ENCODE measurements around the gene JARID2. TPM values are rescaled to one million over a fixed set of nuclear protein-coding genes. Genes with fewer than 3 reads are reported as not detected.
A peak's percentile ranks its signal among the peaks of the same experiment; 100 is the strongest.

JARID2 gene
- total and polyA plus RNA-seq, 10 of the 15 experiments (the other 5 are each of a cell fraction or from before 2014, with no cell fraction given), result 4.2 to 21.6 (median 11.7) TPM

GRCh38 chr6:15331629-15332251 lies 85.9 kb downstream of the JARID2 start:
- Histone ChIP-seq H3K27ac (ENCODE audit: control insufficient read depth, insufficient read depth) (peak overlapping the region; percentile 74), H3K79me2 (ENCODE audit: control insufficient read depth, insufficient read depth, low read length) (peaks cover 98% of the 10 kb centered on the region), H3K9ac (ENCODE audit: control insufficient read depth, insufficient read depth, low read length) (peak overlapping the region; percentile 53), H3K9me3 (replicated peaks; ENCODE audit: control insufficient read depth, insufficient read depth, low read length) (no peaks in the 10 kb centered on the region), H3K36me3 (ENCODE audit: control insufficient read depth in 2 of 2, insufficient read depth in 2 of 2, low read length in 1 of 2) (no peaks in the 10 kb centered on the region; a peak in 1 of 4 replicates), H4K20me1 (ENCODE audit: control insufficient read depth, insufficient read depth) (no peaks in the 10 kb centered on the region), H3K4me3 (peak overlapping the region; percentile 61), H3K4me1 (ENCODE audit: control insufficient read depth, insufficient read depth, low read length) (peaks cover 70% of the 10 kb centered on the region), H3K27me3 (replicated peaks in 1 of 2; ENCODE audit: control insufficient read depth in 2 of 2, insufficient read depth in 2 of 2, low read length in 1 of 2) (no peaks in the 10 kb centered on the region), H3K4me2 (ENCODE audit: control insufficient read depth, insufficient read depth) (peak overlapping the region; percentile 82), H2AFZ (ENCODE audit: control insufficient read depth, low read depth, low read length) (no peak overlapping the region)
- ATAC-seq, result peak; percentile 6
- in situ Hi-C loops (cut with MboI) (no loop called here), intact Hi-C loops (cut with micrococcal nuclease; ENCODE audit: unreplicated experiment) (loop anchor here (2.0 kb wide), 2 partner anchors 27 to 55 kb away; no protein-coding TSS in a partner anchor)
- CTCF ChIA-PET, result interaction anchor here (0.6 to 14.2 kb wide), 15 partner anchors 9 to 291 kb away, joined by 3 to 146 read pairs (median 5); no protein-coding TSS in a partner anchor
- no peak for FAIRE-seq
- SMC1A ChIA-PET (ENCODE audit: uncharacterized antibody, unreplicated experiment), result interaction anchor here (0.6 to 7.8 kb wide), 26 partner anchors 9 to 874 kb away, joined by 3 to 66 read pairs (median 6); no protein-coding TSS in a partner anchor
- DNase-seq (ENCODE audit: low read depth, low spot score), result no peak
- POLR2A ChIA-PET, result interaction anchor here (0.7 to 2.5 kb wide), 14 partner anchors 7 to 86 kb away, joined by 3 to 8 read pairs (median 4); partner anchors contain the start of gene JARID2
- TF ChIP-seq CEBPB (IDR thresholded peaks at IDR 0.05; ENCODE audit: borderline replicate concordance in 1 of 2, low read depth in 2 of 2, low read length in 2 of 2) (no peak), RFX5 (IDR thresholded peaks at IDR 0.05; ENCODE audit: low read depth, low read length) (no peak), MTA3 (IDR thresholded peaks at IDR 0.05; ENCODE audit: borderline replicate concordance, low read length) (peak; percentile 52; the same call in 1 of the 2 replicates), SMARCA5 (IDR thresholded peaks at IDR 0.05) (0 out of 2 replicates have a peak, but pooled peaks have one; percentile 10), PML (IDR thresholded peaks at IDR 0.05; ENCODE audit: low read length) (0 out of 2 replicates have a peak, but pooled peaks have one; percentile 14), NFIC (IDR thresholded peaks at IDR 0.05; ENCODE audit: low read depth, low read length) (peak; percentile 40; the same call in 1 of the 2 replicates), ZBED1 (IDR thresholded peaks at IDR 0.05; ENCODE audit: borderline replicate concordance) (no peak), ZNF384 (IDR thresholded peaks at IDR 0.05; ENCODE audit: borderline replicate concordance, low read depth, low read length) (0 out of 2 replicates have a peak, but pooled peaks have one; percentile 13), CBX5 (IDR thresholded peaks at IDR 0.05; ENCODE audit: low read depth) (0 out of 2 replicates have a peak, but pooled peaks have one; percentile 39), RUNX3 (IDR thresholded peaks at IDR 0.05; ENCODE audit: low read length) (peak; percentile 57)
- RAD21 ChIA-PET (ENCODE audit: unreplicated experiment), result interaction anchor here (0.7 to 4.7 kb wide), 17 partner anchors 9 to 309 kb away, joined by 3 to 42 read pairs (median 8); no protein-coding TSS in a partner anchor
- WGBS (ENCODE audit: insufficient coverage, insufficient replicate concordance, low lambda C conversion rate, missing lambda C conversion rate), result 48% methylated on average over 13 of the region's 13 CpGs
- no TSS peak for BruUV-seq (replicated peaks)
